Measurements from ENCODE around the gene ARL9.

DNA sequence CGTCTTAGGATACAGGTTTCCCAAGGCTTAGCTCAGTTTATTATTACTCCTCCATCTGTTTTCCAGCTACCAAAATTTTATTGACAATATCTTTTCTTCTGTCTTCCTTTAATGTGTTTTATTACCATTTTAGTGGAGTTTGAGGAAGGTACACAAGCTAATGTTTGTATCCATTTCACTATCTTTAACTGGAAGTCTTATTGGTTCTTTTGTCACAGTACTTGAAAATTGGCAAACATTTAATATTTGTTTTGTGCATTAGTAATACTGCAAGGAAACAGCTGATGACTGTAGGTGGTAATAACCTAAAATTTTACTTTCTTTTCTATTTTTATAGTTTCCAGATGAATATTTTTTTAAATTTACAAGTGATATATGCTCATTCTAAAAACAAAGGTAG, 9.3 kb upstream of the ARL9 start:
- TF ChIP-seq, protein P1, sequence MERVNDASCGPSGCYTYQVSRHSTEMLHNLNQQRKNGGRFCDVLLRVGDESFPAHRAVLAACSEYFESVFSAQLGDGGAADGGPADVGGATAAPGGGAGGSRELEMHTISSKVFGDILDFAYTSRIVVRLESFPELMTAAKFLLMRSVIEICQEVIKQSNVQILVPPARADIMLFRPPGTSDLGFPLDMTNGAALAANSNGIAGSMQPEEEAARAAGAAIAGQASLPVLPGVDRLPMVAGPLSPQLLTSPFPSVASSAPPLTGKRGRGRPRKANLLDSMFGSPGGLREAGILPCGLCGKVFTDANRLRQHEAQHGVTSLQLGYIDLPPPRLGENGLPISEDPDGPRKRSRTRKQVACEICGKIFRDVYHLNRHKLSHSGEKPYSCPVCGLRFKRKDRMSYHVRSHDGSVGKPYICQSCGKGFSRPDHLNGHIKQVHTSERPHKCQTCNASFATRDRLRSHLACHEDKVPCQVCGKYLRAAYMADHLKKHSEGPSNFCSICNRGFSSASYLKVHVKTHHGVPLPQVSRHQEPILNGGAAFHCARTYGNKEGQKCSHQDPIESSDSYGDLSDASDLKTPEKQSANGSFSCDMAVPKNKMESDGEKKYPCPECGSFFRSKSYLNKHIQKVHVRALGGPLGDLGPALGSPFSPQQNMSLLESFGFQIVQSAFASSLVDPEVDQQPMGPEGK (tag by site-specific recombination; IDR thresholded peaks at IDR 0.05): no peak
- no peak for TF ChIP-seq ZNF768 (tag by site-specific recombination; IDR thresholded peaks at IDR 0.05)
- TF ChIP-seq, protein P2, sequence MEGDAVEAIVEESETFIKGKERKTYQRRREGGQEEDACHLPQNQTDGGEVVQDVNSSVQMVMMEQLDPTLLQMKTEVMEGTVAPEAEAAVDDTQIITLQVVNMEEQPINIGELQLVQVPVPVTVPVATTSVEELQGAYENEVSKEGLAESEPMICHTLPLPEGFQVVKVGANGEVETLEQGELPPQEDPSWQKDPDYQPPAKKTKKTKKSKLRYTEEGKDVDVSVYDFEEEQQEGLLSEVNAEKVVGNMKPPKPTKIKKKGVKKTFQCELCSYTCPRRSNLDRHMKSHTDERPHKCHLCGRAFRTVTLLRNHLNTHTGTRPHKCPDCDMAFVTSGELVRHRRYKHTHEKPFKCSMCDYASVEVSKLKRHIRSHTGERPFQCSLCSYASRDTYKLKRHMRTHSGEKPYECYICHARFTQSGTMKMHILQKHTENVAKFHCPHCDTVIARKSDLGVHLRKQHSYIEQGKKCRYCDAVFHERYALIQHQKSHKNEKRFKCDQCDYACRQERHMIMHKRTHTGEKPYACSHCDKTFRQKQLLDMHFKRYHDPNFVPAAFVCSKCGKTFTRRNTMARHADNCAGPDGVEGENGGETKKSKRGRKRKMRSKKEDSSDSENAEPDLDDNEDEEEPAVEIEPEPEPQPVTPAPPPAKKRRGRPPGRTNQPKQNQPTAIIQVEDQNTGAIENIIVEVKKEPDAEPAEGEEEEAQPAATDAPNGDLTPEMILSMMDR (tag by site-specific recombination; IDR thresholded peaks at IDR 0.05): no peak
- TF ChIP-seq ZNF175 (tag by site-specific recombination; IDR thresholded peaks at IDR 0.05): no peak
- no peak for TF ChIP-seq ZNF623 (tag by site-specific recombination; IDR thresholded peaks at IDR 0.05)
- TF ChIP-seq, protein P3, sequence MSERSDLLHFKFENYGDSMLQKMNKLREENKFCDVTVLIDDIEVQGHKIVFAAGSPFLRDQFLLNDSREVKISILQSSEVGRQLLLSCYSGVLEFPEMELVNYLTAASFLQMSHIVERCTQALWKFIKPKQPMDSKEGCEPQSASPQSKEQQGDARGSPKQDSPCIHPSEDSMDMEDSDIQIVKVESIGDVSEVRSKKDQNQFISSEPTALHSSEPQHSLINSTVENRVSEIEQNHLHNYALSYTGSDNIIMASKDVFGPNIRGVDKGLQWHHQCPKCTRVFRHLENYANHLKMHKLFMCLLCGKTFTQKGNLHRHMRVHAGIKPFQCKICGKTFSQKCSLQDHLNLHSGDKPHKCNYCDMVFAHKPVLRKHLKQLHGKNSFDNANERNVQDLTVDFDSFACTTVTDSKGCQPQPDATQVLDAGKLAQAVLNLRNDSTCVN (tag by site-specific recombination; optimal IDR thresholded peaks at IDR 0.05): no peak
- no peak for TF ChIP-seq ZNF302 (tag by site-specific recombination; IDR thresholded peaks at IDR 0.05; ENCODE audit: low read depth)
- TF ChIP-seq ZNF274 (IDR thresholded peaks at IDR 0.05; ENCODE audit: low read length): no peak
- no peak for TF ChIP-seq ZNF274 (tag by site-specific recombination; IDR thresholded peaks at IDR 0.05; ENCODE audit: borderline replicate concordance)
- TF ChIP-seq YY1 (tag by site-specific recombination; IDR thresholded peaks at IDR 0.05): no peak
- TF ChIP-seq ZNF843 (tag by site-specific recombination; IDR thresholded peaks at IDR 0.05): no peak
- TF ChIP-seq ZNF146 (tag by site-specific recombination; IDR thresholded peaks at IDR 0.05): no peak
- TF ChIP-seq ZNF341 (tag by site-specific recombination; IDR thresholded peaks at IDR 0.05; ENCODE audit: low read depth): no peak

All from HEK293 (cell line).